K562 (cell line): ENCODE data around the gene ARMC7. TPM values are rescaled to one million over a fixed set of nuclear protein-coding genes. Genes with fewer than 3 reads are reported as not detected.

Source experiments
- ATF4 ChIP-seq: fragments of 450-650 bp; formaldehyde crosslinking; IDR thresholded peaks from 2 replicates; pipeline ENCODE4 v1.4.0; 2022; ENCODE audit warnings: mild to moderate bottlenecking, moderate library complexity
- ATF6 ChIP-seq: sonication (generic); formaldehyde crosslinking; IDR thresholded peaks from 2 replicates; pipeline ENCODE4 v1.4.0; 2020; ENCODE audit warnings: mild to moderate bottlenecking, missing genetic modification reagents
- CAMTA2 ChIP-seq: fragments of 250-450 bp; sonication (Bioruptor Pico); conservative IDR thresholded peaks from 2 replicates; pipeline ENCODE4 v1.5.1; 2022
- CEBPB ChIP-seq: fragments of 450-650 bp; IDR thresholded peaks from 2 replicates; pipeline ENCODE4 v1.6.1; 2016; ENCODE audit warnings: missing genetic modification characterization, missing compliant biosample characterization
- CSDE1 ChIP-seq, 2 experiments: fragments of 450-650 bp; IDR thresholded peaks; 2 replicates each; pipeline ENCODE4 v1.6.1; 2016; ENCODE audit warnings: mild to moderate bottlenecking in 1 of 2
- CXXC5 ChIP-seq: fragments of 250-450 bp; sonication (Bioruptor Pico); IDR thresholded peaks from 2 replicates; pipeline ENCODE4 v1.8.0; 2022; ENCODE audit warnings: inconsistent platforms, mild to moderate bottlenecking, moderate library complexity
- FOXJ3 ChIP-seq: sonication (generic); formaldehyde crosslinking; IDR thresholded peaks from 2 replicates; pipeline ENCODE4 v1.4.0; 2020; ENCODE audit warnings: mild to moderate bottlenecking, missing genetic modification reagents
- HCFC1 ChIP-seq: IDR thresholded peaks from 2 replicates; pipeline ENCODE4 v1.6.1; 2012; ENCODE audit warnings: low read depth, low read length, improper control_type of control experiment
- HDGF ChIP-seq: fragments of 450-650 bp; IDR thresholded peaks from 2 replicates; pipeline ENCODE4 v1.6.1; 2016
- HEY1 ChIP-seq: fragments of 250-450 bp; sonication (Bioruptor Pico); IDR thresholded peaks from 2 replicates; pipeline ENCODE4 v1.5.0; 2020; ENCODE audit warnings: mild to moderate bottlenecking, moderate library complexity, borderline replicate concordance
- HNRNPL ChIP-seq: fragments of 200-400 bp; formaldehyde crosslinking; IDR thresholded peaks from 2 replicates; pipeline ENCODE4 v1.6.1; 2017; ENCODE audit warnings: low read depth, mild to moderate bottlenecking, low read length
- NCOA1 ChIP-seq: fragments of 450-650 bp; IDR thresholded peaks from 2 replicates; pipeline ENCODE4 v1.6.1; 2016; ENCODE audit warnings: low read depth
- NR1H2 ChIP-seq: sonication (generic); formaldehyde crosslinking; IDR thresholded peaks from 2 replicates; pipeline ENCODE4 v1.4.0; 2020; ENCODE audit warnings: mild to moderate bottlenecking, missing genetic modification reagents
- NR2F6 ChIP-seq: fragments of 450-650 bp; formaldehyde crosslinking; IDR thresholded peaks from 2 replicates; pipeline ENCODE4 v1.4.0; 2020; ENCODE audit warnings: mild to moderate bottlenecking
- NRF1 ChIP-seq, 2 experiments: fragments of 450-650 bp; IDR thresholded peaks in 1 of 2; conservative IDR thresholded peaks in 1 of 2; 2 replicates each; pipeline ENCODE4 v1.6.1; 2014; ENCODE audit warnings: mild to moderate bottlenecking in 2 of 2
- POLR2A ChIP-seq: fragments of 450-650 bp; conservative IDR thresholded peaks from 2 replicates; pipeline ENCODE4 v1.6.1; 2016
- SIN3A ChIP-seq, 2 experiments: fragments of 150-350 bp in 1 of 2; IDR thresholded peaks; 2 replicates each; pipeline ENCODE4 v1.6.1; 2011 to 2016; ENCODE audit warnings: borderline replicate concordance in 2 of 2, low read depth in 2 of 2, low read length in 2 of 2, mild to moderate bottlenecking in 2 of 2, moderate library complexity in 2 of 2; ENCODE audit not compliant: control insufficient read depth in 1 of 2
- SIN3B ChIP-seq: fragments of 450-650 bp; IDR thresholded peaks from 2 replicates; pipeline ENCODE4 v1.6.1; 2017; ENCODE audit warnings: low read depth, mild to moderate bottlenecking, moderate library complexity
- SIX5 ChIP-seq, 2 experiments: IDR thresholded peaks; 2 replicates each; pipeline ENCODE4 v1.6.1; 2011; ENCODE audit warnings: low read length in 2 of 2, borderline replicate concordance in 1 of 2, low read depth in 1 of 2, mild to moderate bottlenecking in 1 of 2, moderate library complexity in 1 of 2; ENCODE audit not compliant: insufficient read depth in 1 of 2
- SRF ChIP-seq, 2 experiments: fragments of 250-450, 450-650 bp in 1 of 2; sonication (Bioruptor Pico) in 1 of 2; sonication (generic) in 1 of 2; formaldehyde crosslinking; IDR thresholded peaks; 2 replicates each; pipeline versions ENCODE4 v1.5.0 to v1.5.1; 2020 to 2022; ENCODE audit warnings: mild to moderate bottlenecking in 1 of 2, missing genetic modification reagents in 1 of 2
- STAG1 ChIP-seq: sonication (generic); formaldehyde crosslinking; IDR thresholded peaks from 2 replicates; pipeline ENCODE4 v1.5.0; 2020; ENCODE audit warnings: missing genetic modification reagents, borderline replicate concordance
- TFAP4 ChIP-seq: sonication (generic); formaldehyde crosslinking; IDR thresholded peaks from 2 replicates; pipeline ENCODE4 v1.8.0; 2022; ENCODE audit warnings: missing genetic modification reagents, mild to moderate bottlenecking, moderate library complexity, borderline replicate concordance
- U2AF1 ChIP-seq: fragments of 200-400 bp; formaldehyde crosslinking; optimal IDR thresholded peaks from 2 replicates; pipeline ENCODE3; 2017; ENCODE audit warnings: mild to moderate bottlenecking, low read depth, low read length, moderate library complexity
- YBX1 ChIP-seq: fragments of 450-650 bp; IDR thresholded peaks from 2 replicates; pipeline ENCODE4 v1.7.1; 2016; ENCODE audit warnings: mild to moderate bottlenecking
- ZNF133 ChIP-seq: fragments of 250-450 bp; sonication (Bioruptor Pico); IDR thresholded peaks from 2 replicates; pipeline ENCODE4 v1.4.0; 2020; ENCODE audit warnings: mild to moderate bottlenecking
- ZNF695 ChIP-seq: fragments of 450-650 bp; formaldehyde crosslinking; IDR thresholded peaks from 2 replicates; pipeline ENCODE4 v1.4.0; 2020; ENCODE audit warnings: mild to moderate bottlenecking, moderate library complexity
- polyA plus RNA-seq, 8 experiments: library from polyadenylated mRNA; depleted of rRNA in 4 of 8; stranded (reverse) in 5 of 8; unstranded in 3 of 8; fragments of >200 nt; fragmentation: Nextera tagmentation in 2 of 8; fragmentation: Illumina TruSeq in 1 of 8; extraction: Ambion mirVana in 2 of 8; extraction: Trizol in 1 of 8; gene quantifications; 2 replicates each; pipeline versions ENCODE4 v1.2.1 to v1.2.3, GENCODE V29; 2011 to 2014; ENCODE audit warnings: inconsistent platforms in 1 of 8, missing spikeins in 1 of 8
- total RNA-seq, 7 experiments: library from RNA; depleted of rRNA in 6 of 7; stranded (reverse); fragments of >200 nt in 6 of 7; fragmentation: Illumina TruSeq in 2 of 7; extraction: Trizol in 2 of 7; gene quantifications; 2 replicates each; pipeline versions ENCODE4 v1.2.1 to v1.2.3, GENCODE V29; 2011 to 2021; ENCODE audit warnings: low replicate concordance in 1 of 7
- TF ChIP-seq, protein P1 (sequence below): sonication (generic); formaldehyde crosslinking; IDR thresholded peaks from 2 replicates; pipeline ENCODE4 v1.8.1; 2023; ENCODE audit warnings: mild to moderate bottlenecking, missing genetic modification reagents

ARMC7 gene
- total and polyA plus RNA-seq, 9 of the 15 experiments (the other 6 are each of a cell fraction or from before 2014, with no cell fraction given), result 1.4 to 15.2 (median 5.9) TPM

GRCh38 chr17:75130059-75130631 is 20.4 kb downstream of the ARMC7 start (continued):
- no peak for TF ChIP-seq ATF6
- TF ChIP-seq ZNF133 (CRISPR knock-in tag), result no peak
- no peak for TF ChIP-seq CXXC5
- no peak for TF ChIP-seq NR1H2
- TF ChIP-seq NR2F6 (CRISPR knock-in tag), result no peak
- peak; percentile 45; the same call in 1 of the 2 replicates for TF ChIP-seq TFAP4 (CRISPR knock-in tag)
- no peak for TF ChIP-seq SIN3B
- TF ChIP-seq POLR2A, result 0 out of 2 replicates have a peak, but pooled peaks have one; percentile 28
- TF ChIP-seq HEY1, result no peak
- no peak for TF ChIP-seq ATF4 (CRISPR knock-in tag)
- TF ChIP-seq U2AF1, result no peak
- no peak for TF ChIP-seq NCOA1
- no peak for TF ChIP-seq STAG1 (CRISPR knock-in tag)
- TF ChIP-seq SIX5 (IDR thresholded peaks at IDR 0.05; ENCODE audit: borderline replicate concordance in 1 of 2, insufficient read depth in 1 of 2, low read depth in 1 of 2, low read length in 2 of 2), result no peak
- no peak for TF ChIP-seq CEBPB
- TF ChIP-seq SRF (CRISPR knock-in tag; IDR thresholded peaks at IDR 0.05), result no peak
- no peak for TF ChIP-seq ZNF695
- TF ChIP-seq HDGF, result 0 out of 2 replicates have a peak, but pooled peaks have one; percentile 22
- no peak for TF ChIP-seq FOXJ3
- no peak for TF ChIP-seq HNRNPL
- peak; percentile 41 to 59 for TF ChIP-seq NRF1 (conservative IDR thresholded peaks at IDR 0.05 in 1 of 2, IDR thresholded peaks at IDR 0.05 in 1 of 2)
- no peak for TF ChIP-seq HCFC1
- no peak for TF ChIP-seq SIN3A (IDR thresholded peaks at IDR 0.05; ENCODE audit: borderline replicate concordance in 2 of 2, control insufficient read depth in 1 of 2, low read depth in 2 of 2, low read length in 2 of 2)
- TF ChIP-seq, protein P1, sequence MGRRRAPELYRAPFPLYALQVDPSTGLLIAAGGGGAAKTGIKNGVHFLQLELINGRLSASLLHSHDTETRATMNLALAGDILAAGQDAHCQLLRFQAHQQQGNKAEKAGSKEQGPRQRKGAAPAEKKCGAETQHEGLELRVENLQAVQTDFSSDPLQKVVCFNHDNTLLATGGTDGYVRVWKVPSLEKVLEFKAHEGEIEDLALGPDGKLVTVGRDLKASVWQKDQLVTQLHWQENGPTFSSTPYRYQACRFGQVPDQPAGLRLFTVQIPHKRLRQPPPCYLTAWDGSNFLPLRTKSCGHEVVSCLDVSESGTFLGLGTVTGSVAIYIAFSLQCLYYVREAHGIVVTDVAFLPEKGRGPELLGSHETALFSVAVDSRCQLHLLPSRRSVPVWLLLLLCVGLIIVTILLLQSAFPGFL, result no peak
- TF ChIP-seq YBX1, result no peak
- no peak for TF ChIP-seq CSDE1 (IDR thresholded peaks at IDR 0.05)
- TF ChIP-seq CAMTA2 (CRISPR knock-in tag), result 0 out of 2 replicates have a peak, but pooled peaks have one; percentile 52
